IgD-negative memory B cell (primary cell): ENCODE measurements around the gene DNAJC28. TPM values are rescaled to one million over a fixed set of nuclear protein-coding genes. Genes with fewer than 3 reads are reported as not detected.

Experiments
- polyA plus RNA-seq: library from polyadenylated mRNA; unstranded; fragments of 300-500 nt; fragmentation: Illumina TruSeq; gene quantifications from one replicate; pipeline ENCODE4 v1.2.3, GENCODE V29; 2021

Gene DNAJC28
- polyA plus RNA-seq, 1 donor from 2014 or later, result 0.21 TPM

Other genes with a start within 250 kb of the DNAJC28 start
- 56.6 TPM for gene IL10RB, start 225.3 kb downstream of the DNAJC28 start, polyA plus RNA-seq
- 93.6 TPM for gene IFNAR1, start 166.7 kb downstream of the DNAJC28 start, polyA plus RNA-seq
- gene IFNGR2, start 88.3 kb downstream of the DNAJC28 start, polyA plus RNA-seq, result 131 TPM
- gene TMEM50B, start 11.7 kb downstream of the DNAJC28 start, polyA plus RNA-seq, result 31.9 TPM
- 44.7 TPM for gene GART, start 50.4 kb upstream of the DNAJC28 start, polyA plus RNA-seq
- gene SON, start 51.3 kb upstream of the DNAJC28 start, polyA plus RNA-seq, result 699 TPM
- gene DONSON, start 97.0 kb upstream of the DNAJC28 start, polyA plus RNA-seq, result 1.5 TPM
- 30.2 TPM for gene CRYZL1, start 150.0 kb upstream of the DNAJC28 start, polyA plus RNA-seq
- 0.01 TPM for gene ITSN1, start 150.8 kb upstream of the DNAJC28 start, polyA plus RNA-seq